Stomach (tissue), 4 donors: ENCODE data around the gene RPL41.

Experiments
- EP300 ChIP-seq: sonication (generic); formaldehyde crosslinking; IDR thresholded peaks from one replicate; pipeline ENCODE4 v1.6.1; 2017; ENCODE audit warnings: antibody characterized with exemption
- POLR2A ChIP-seq, 4 donors: fragments of 450-650 bp; IDR thresholded peaks; one replicate each; pipeline ENCODE4 v1.6.1; 2016; ENCODE audit warnings: antibody characterized with exemption in 4 of 4, control low read depth in 2 of 4, mild to moderate bottlenecking in 1 of 4, moderate library complexity in 1 of 4
- POLR2AphosphoS5 ChIP-seq, 3 donors: sonication (generic); formaldehyde crosslinking; IDR thresholded peaks; one replicate each; pipeline ENCODE4 v1.6.1; 2016; ENCODE audit warnings: antibody characterized with exemption in 3 of 3
- TF ChIP-seq, protein P1 (sequence below), 7 experiments: fragments of 450-650 bp in 4 of 7; fragments of 200-600 bp in 3 of 7; sonication (generic) in 3 of 7; IDR thresholded peaks; one replicate each; pipeline ENCODE4 v1.5.1; 2016 to 2019; ENCODE audit warnings: antibody characterized with exemption in 7 of 7, control low read depth in 2 of 7, mild to moderate bottlenecking in 1 of 7

GRCh38 chr12:56082382-56082781 is 34.1 kb upstream of the RPL41 start:
- TF ChIP-seq POLR2AphosphoS5 (IDR thresholded peaks at IDR 0.05) (no peak), POLR2A (IDR thresholded peaks at IDR 0.05) (no peak), EP300 (no peak)
- TF ChIP-seq, protein P1, sequence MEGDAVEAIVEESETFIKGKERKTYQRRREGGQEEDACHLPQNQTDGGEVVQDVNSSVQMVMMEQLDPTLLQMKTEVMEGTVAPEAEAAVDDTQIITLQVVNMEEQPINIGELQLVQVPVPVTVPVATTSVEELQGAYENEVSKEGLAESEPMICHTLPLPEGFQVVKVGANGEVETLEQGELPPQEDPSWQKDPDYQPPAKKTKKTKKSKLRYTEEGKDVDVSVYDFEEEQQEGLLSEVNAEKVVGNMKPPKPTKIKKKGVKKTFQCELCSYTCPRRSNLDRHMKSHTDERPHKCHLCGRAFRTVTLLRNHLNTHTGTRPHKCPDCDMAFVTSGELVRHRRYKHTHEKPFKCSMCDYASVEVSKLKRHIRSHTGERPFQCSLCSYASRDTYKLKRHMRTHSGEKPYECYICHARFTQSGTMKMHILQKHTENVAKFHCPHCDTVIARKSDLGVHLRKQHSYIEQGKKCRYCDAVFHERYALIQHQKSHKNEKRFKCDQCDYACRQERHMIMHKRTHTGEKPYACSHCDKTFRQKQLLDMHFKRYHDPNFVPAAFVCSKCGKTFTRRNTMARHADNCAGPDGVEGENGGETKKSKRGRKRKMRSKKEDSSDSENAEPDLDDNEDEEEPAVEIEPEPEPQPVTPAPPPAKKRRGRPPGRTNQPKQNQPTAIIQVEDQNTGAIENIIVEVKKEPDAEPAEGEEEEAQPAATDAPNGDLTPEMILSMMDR (IDR thresholded peaks at IDR 0.05): no peak
